ENCODE results near the gene NYAP2. TPM values are rescaled to one million over a fixed set of nuclear protein-coding genes. Genes with fewer than 3 reads are reported as not detected.

The NYAP2 gene
- total RNA-seq, 2 donors from 2014 or later: not detected

DNA sequence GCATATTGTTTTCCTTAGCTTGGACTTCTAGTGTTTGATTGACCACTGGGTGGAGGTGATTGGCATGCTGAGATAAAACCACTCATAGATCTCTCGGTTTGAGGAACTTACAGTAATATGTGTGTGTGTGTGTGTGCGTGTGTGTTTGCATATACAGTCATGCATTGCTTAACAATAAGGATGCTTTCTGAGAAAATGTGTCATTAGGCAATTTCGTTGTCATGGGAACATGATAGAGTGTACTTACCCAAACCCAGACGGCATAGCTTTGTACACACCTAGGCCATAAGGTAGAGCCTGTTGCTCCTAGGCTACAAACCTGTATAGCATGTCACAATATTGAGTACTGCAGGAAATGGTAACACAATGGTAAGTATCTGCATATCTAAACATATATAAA, 167.3 kb downstream of the NYAP2 start:
- no peaks in the 10 kb centered on the region for H3K4me1 Mint-ChIP-seq (ENCODE audit: low read depth in 2 of 2)
- peaks cover 13 to 37% of the 10 kb centered on the region in 2 donors for H3K27me3 Mint-ChIP-seq
- H3K36me3 Mint-ChIP-seq: no peaks in the 10 kb centered on the region

DNA sequence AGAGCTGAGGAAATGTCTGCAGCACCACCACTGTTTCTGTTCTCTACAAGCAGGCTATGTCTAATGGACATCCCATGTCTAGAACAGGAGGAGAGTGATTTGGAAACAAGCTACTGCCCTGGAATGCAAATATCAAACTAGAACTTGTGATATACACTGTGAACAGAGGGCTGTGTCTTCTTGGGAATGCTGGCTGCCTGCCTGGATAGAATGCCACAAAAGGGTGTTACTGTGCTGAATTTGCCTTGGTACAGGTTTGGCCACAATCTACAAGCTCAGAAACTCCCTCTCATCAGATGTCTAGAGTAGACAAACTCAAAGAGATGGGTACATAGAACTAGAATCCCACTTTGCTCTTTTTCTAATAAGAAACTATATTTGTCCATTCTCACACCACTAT, 170.5 kb downstream of the NYAP2 start:
- Mint-ChIP-seq H3K27ac (no peak overlapping the region), H3K27me3 (peaks cover 7 to 43% of the 10 kb centered on the region in 2 donors), H3K4me1 (ENCODE audit: low read depth in 2 of 2) (no peaks in the 10 kb centered on the region), H3K9me3 (no peaks in the 10 kb centered on the region), H3K36me3 (no peaks in the 10 kb centered on the region), H3K4me3 (no peak overlapping the region)
- no peak for ATAC-seq
- DNase-seq (ENCODE audit: low spot score): no peak

More for the DNA sequence above, 167.3 kb downstream of the NYAP2 start:
- ATAC-seq (no peak), DNase-seq (ENCODE audit: low spot score) (no peak)
- Mint-ChIP-seq H3K4me3 (no peak overlapping the region), H3K27ac (no peak overlapping the region), H3K9me3 (no peaks in the 10 kb centered on the region)

DNA sequence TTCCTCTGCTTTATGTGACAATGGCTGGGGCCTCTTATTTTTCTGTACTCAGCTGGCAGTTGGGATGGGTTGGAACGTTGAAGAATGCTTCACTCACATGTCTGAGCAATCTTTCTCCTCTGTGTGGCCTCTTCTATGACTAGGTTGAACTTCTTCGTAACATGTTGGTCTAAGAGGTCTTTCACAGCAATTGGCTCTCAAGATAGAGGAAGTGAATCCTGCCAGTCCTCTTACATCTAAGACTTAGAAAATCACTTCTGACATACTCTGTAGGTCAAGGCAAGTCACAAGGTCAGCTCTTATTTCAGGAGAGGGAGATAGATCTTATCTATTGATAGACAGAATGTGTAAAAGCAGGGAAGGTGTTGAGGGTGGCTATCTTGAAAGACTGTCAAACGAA, 174.1 kb downstream of the NYAP2 start:
- H3K4me3 Mint-ChIP-seq: no peak overlapping the region
- no peak overlapping the region for H3K27ac Mint-ChIP-seq
- peaks cover 3% of the 10 kb centered on the region for H3K9me3 Mint-ChIP-seq
- H3K36me3 Mint-ChIP-seq: no peaks in the 10 kb centered on the region
- H3K27me3 Mint-ChIP-seq: peaks cover 0 to 33% of the 10 kb centered on the region in 2 donors
- no peaks in the 10 kb centered on the region for H3K4me1 Mint-ChIP-seq (ENCODE audit: low read depth in 2 of 2)
- no peak for DNase-seq (ENCODE audit: low spot score)
- ATAC-seq: no peak

DNA sequence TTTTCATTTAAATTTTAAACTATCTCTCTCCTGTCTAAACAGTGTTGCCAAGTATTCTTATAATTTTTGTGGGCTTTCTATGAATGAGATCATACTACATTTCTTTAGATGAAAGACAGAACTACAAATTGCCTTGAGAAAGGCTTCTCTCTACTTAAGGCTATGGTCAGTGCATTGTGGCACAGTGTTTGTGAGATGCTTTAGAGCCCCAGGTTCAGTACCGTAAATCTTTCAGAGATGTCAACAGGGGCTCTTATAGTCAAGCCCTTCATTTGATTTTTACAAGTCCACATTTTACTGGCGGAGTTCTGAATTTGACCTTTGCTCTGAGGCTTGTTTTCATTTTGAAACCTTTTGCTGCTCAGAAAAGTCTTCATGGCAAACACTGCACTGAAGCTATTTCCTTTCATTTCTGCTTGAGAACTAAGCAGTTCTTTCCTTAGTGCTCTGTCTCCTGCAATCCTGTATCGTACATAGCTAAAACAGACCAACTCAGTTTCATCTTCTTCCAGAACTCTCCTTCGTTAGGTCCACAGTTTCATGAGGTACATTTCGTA, 175.2 kb downstream of the NYAP2 start:
- Mint-ChIP-seq H3K27ac (no peak overlapping the region), H3K4me1 (ENCODE audit: low read depth in 2 of 2) (no peaks in the 10 kb centered on the region), H3K4me3 (no peak overlapping the region), H3K36me3 (no peaks in the 10 kb centered on the region), H3K9me3 (peaks cover 3% of the 10 kb centered on the region), H3K27me3 (peaks cover 0 to 33% of the 10 kb centered on the region in 2 donors)
- ATAC-seq (no peak), DNase-seq (ENCODE audit: low spot score) (no peak)

DNA sequence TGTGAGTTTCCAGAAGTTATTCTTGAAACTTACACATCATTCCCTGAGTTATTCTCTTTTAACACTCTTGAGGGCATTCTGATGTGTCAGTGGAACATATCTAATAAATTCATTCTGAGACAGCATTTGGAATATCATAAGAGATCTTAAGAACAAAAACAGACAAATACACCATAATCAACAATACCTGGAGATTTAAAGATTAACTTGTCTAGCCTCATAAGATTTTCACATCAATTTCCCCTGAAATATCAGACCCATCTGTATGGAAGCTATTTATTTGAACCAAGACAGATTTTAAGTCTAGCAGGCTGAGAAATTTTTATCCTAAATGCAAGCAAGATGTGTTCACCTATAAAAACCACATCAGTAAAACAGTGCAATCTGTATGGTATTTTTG, 181.6 kb downstream of the NYAP2 start:
- Mint-ChIP-seq H3K4me3 (no peak overlapping the region), H3K9me3 (no peaks in the 10 kb centered on the region), H3K36me3 (no peaks in the 10 kb centered on the region), H3K27me3 (peaks cover 2 to 17% of the 10 kb centered on the region in 2 donors), H3K4me1 (ENCODE audit: low read depth in 2 of 2) (no peaks in the 10 kb centered on the region), H3K27ac (no peak overlapping the region)
- ATAC-seq (no peak), DNase-seq (ENCODE audit: low spot score) (no peak)

DNA sequence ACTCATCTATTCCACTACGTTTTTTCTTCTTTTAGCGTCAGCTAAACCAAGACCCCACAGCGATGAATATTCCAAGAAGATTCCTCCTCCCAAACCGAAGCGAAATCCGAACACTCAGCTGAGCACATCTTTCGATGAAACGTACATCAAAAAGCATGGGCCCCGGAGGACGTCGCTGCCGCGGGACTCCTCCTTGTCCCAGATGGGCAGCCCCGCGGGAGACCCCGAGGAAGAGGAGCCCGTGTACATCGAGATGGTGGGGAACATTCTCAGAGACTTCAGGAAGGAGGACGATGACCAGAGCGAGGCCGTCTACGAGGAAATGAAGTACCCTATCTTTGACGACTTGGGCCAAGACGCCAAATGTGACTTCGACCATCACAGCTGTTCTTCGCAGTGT, 182.4 kb downstream of the NYAP2 start:
- ATAC-seq: peak in 1 of 2 donors; percentile 6
- H3K4me1 Mint-ChIP-seq (ENCODE audit: low read depth in 2 of 2): no peaks in the 10 kb centered on the region
- no peak overlapping the region for H3K27ac Mint-ChIP-seq
- H3K4me3 Mint-ChIP-seq: no peak overlapping the region
- no peak for DNase-seq (ENCODE audit: low spot score)
- peaks cover 2 to 17% of the 10 kb centered on the region in 2 donors for H3K27me3 Mint-ChIP-seq
- H3K36me3 Mint-ChIP-seq: no peaks in the 10 kb centered on the region
- H3K9me3 Mint-ChIP-seq: no peaks in the 10 kb centered on the region

DNA sequence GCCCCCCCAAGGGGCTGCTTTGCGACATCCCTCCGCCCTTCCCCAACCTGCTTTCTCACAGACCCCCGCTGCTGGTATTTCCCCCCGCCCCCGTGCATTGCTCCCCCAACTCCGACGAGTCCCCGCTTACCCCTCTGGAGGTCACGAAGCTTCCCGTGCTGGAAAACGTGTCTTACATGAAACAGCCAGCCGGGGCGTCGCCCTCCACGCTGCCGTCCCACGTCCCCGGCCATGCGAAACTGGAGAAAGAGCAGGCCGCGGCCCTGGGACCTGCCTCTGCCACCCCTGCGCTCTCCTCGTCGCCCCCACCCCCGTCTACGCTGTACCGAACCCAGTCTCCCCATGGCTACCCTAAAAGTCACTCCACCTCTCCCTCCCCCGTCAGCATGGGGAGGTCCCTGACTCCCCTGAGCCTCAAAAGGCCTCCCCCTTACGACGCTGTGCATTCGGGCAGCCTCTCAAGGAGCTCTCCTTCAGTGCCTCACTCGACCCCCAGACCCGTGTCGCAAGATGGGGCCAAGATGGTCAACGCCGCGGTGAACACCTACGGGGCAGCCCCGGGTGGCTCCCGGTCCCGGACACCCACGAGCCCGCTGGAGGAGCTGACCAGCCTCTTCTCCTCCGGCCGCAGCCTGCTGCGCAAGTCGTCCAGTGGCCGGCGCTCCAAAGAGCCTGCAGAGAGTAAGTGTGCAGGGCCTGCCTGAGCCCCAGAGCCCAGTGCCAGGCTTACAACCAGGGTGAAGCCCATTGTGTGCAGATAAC, 183.0 kb downstream of the NYAP2 start:
- no peak for DNase-seq (ENCODE audit: low spot score)
- H3K4me1 Mint-ChIP-seq (ENCODE audit: low read depth in 2 of 2): no peaks in the 10 kb centered on the region
- no peak overlapping the region for H3K27ac Mint-ChIP-seq
- ATAC-seq: peak; percentile 24 to 43
- H3K4me3 Mint-ChIP-seq: no peak overlapping the region
- no peaks in the 10 kb centered on the region for H3K9me3 Mint-ChIP-seq
- no peaks in the 10 kb centered on the region for H3K36me3 Mint-ChIP-seq
- H3K27me3 Mint-ChIP-seq: peaks cover 2 to 17% of the 10 kb centered on the region in 2 donors

DNA sequence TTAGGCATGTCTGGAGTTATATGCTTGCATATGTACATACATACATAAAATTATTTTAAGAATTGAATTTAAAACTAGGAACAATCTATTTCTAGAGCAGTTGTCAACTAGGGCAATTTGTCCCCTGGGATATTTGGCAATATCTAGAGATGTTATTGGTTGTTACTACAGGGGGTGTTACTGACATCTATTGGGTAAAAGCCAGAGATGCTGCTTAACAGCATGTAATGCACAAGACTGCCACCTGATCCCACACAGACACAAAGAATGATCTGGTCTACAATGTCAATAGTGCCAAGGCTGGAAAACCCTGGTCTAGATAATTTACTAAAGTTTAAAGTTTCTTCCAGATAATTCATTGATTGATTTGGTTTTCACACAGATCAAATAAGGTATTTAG, 185.3 kb downstream of the NYAP2 start:
- DNase-seq (ENCODE audit: low spot score): no peak
- H3K4me3 Mint-ChIP-seq: no peak overlapping the region
- H3K36me3 Mint-ChIP-seq: no peaks in the 10 kb centered on the region
- no peak for ATAC-seq
- no peaks in the 10 kb centered on the region for H3K4me1 Mint-ChIP-seq (ENCODE audit: low read depth in 2 of 2)
- H3K27ac Mint-ChIP-seq: no peak overlapping the region
- peaks cover 2 to 7% of the 10 kb centered on the region in 2 donors for H3K27me3 Mint-ChIP-seq
- no peaks in the 10 kb centered on the region for H3K9me3 Mint-ChIP-seq

DNA sequence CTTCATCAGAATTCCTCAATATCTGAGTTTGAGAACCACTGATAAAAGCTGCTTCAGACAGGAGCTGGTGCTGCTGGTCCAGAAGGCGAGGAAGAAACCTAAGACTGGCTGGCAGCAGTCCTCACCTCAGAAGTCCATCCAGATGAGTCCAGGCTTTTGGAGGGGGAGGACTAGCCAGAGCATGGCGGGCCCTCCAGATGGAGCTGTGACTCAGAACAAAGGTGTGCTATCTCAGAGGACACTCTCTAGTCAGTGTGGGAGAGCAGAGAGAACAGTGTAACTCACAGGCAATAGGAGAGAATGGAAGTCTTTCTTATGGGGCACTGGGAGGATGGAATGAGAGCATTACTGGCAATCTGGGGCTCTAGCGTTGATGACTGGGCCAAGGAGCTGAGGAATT, 191.4 kb downstream of the NYAP2 start:
- Mint-ChIP-seq H3K4me1 (ENCODE audit: low read depth in 2 of 2) (no peaks in the 10 kb centered on the region), H3K36me3 (no peaks in the 10 kb centered on the region), H3K9me3 (no peaks in the 10 kb centered on the region), H3K27ac (no peak overlapping the region), H3K27me3 (peaks cover 0 to 13% of the 10 kb centered on the region in 2 donors), H3K4me3 (no peak overlapping the region)
- DNase-seq (ENCODE audit: low spot score) (no peak), ATAC-seq (no peak)

DNA sequence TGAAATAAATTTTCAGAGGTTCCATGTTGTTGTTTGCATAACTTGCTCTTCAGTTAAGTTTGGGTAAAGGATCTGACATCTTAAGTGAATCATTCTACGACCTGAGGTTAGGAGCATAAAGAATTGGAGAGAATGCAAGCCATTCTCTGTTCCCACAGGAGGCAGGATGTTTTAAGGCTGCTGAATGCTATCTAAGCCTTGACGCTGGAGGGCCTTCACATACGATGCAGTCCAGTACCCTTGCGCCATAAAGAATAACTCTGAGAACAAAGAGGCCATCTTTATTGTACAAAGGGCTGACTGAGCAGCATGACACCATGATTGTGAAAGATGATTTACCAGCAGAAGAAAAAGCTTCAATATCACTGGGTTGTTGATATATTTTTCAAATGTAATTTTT, 198.4 kb downstream of the NYAP2 start:
- Mint-ChIP-seq H3K9me3 (no peaks in the 10 kb centered on the region), H3K4me1 (ENCODE audit: low read depth in 2 of 2) (no peaks in the 10 kb centered on the region), H3K4me3 (no peak overlapping the region), H3K27ac (no peak overlapping the region), H3K27me3 (peaks cover 0 to 6% of the 10 kb centered on the region in 2 donors), H3K36me3 (no peaks in the 10 kb centered on the region)
- no peak for ATAC-seq
- DNase-seq (ENCODE audit: low spot score): no peak

DNA sequence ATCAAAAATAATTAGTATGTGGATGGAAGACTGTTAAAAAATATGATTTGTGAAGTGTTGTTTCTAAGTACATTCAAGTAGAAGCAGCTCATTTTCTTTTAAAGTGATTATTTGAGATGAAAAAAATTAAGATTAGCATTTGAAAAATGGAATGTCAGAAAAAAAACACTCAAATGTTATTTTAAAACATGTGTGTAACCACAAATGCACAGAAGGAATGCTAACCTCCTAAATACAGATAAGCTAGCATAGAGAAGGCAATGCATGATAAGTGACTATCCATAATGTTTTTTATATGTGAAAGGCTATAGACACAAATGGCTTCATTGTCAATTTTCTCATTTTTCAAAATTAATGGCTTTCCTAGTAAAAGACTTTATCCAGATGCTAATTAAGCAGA, 198.9 kb downstream of the NYAP2 start:
- H3K4me3 Mint-ChIP-seq: no peak overlapping the region
- H3K27me3 Mint-ChIP-seq: peaks cover 0 to 10% of the 10 kb centered on the region in 2 donors
- H3K9me3 Mint-ChIP-seq: no peaks in the 10 kb centered on the region
- ATAC-seq (no peak), DNase-seq (ENCODE audit: low spot score) (no peak)
- no peaks in the 10 kb centered on the region for H3K36me3 Mint-ChIP-seq
- no peaks in the 10 kb centered on the region for H3K4me1 Mint-ChIP-seq (ENCODE audit: low read depth in 2 of 2)
- H3K27ac Mint-ChIP-seq: no peak overlapping the region

DNA sequence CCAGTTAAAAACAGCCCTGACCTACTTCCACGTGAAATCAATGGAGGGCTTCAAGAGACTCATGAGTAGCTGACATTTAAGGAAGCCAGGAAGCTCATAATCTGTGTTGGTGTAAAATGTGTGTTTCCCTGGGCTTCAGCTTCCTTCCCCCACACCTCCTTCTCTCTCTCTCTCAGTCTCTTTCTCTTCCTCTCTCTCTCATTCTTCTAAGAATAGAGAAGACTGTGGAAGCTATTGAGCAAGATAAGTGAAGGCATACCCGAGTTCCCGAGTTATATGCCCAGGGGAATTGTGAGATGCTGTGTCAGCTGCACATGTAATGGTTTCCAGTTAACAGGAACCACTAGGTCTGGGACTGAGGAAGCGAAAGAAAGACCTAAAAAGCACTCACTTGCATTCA, 199.4 kb downstream of the NYAP2 start:
- ATAC-seq: no peak
- H3K27me3 Mint-ChIP-seq: peaks cover 0 to 8% of the 10 kb centered on the region in 2 donors

DNA sequence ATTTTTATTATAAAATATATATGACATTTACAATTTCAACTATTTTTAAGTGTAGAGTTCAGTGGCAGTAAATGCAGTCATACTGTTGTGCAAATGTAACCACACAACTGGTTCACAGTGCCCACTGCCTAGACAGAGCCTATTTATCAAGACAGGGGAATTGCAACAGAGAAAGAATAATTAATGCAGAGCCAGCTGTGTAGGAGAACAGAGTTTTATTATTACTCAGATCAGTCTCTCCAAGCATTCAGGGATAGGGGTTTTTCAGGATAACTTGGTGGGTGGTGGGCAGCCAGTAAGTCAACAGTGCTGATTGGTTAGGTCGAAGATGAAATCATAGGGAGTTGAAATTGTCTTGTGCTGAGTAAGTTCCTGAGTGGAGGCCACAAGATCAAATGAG, 200.3 kb downstream of the NYAP2 start:
- H3K9me3 Mint-ChIP-seq: no peaks in the 10 kb centered on the region
- H3K36me3 Mint-ChIP-seq: no peaks in the 10 kb centered on the region
- DNase-seq (ENCODE audit: low spot score) (no peak), ATAC-seq (no peak)
- no peaks in the 10 kb centered on the region for H3K4me1 Mint-ChIP-seq (ENCODE audit: low read depth in 2 of 2)
- no peak overlapping the region for H3K4me3 Mint-ChIP-seq
- H3K27ac Mint-ChIP-seq: no peak overlapping the region
- H3K27me3 Mint-ChIP-seq: peaks cover 0 to 8% of the 10 kb centered on the region in 2 donors

More for the DNA sequence above, 199.4 kb downstream of the NYAP2 start:
- H3K4me1 Mint-ChIP-seq (ENCODE audit: low read depth in 2 of 2): no peaks in the 10 kb centered on the region
- no peak overlapping the region for H3K4me3 Mint-ChIP-seq
- no peak for DNase-seq (ENCODE audit: low spot score)
- H3K27ac Mint-ChIP-seq: no peak overlapping the region
- H3K36me3 Mint-ChIP-seq: no peaks in the 10 kb centered on the region
- H3K9me3 Mint-ChIP-seq: no peaks in the 10 kb centered on the region

DNA sequence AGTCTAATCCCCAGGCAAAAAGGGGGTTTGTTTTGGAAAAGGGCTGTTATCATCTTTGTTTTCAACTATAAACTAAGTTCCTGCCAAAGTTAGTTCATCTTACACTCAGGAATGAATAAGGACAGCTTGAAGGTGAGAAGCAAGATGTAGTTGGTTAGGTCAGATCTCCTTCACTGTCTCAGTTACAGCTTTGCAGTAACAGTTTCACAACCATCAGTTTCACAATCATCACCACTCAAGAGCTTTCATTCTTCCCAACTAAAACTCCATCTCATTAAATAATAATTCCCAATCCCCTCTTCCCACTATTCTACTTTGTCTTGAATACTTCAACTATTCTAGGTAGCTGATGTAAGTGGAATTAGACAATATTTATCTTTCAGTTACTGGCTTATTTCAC, 200.9 kb downstream of the NYAP2 start:
- DNase-seq (ENCODE audit: low spot score) (no peak), ATAC-seq (no peak)
- Mint-ChIP-seq H3K36me3 (no peaks in the 10 kb centered on the region), H3K9me3 (no peaks in the 10 kb centered on the region), H3K27ac (no peak overlapping the region), H3K27me3 (peaks cover 0 to 8% of the 10 kb centered on the region in 2 donors), H3K4me3 (no peak overlapping the region), H3K4me1 (ENCODE audit: low read depth in 2 of 2) (no peaks in the 10 kb centered on the region)
